H1 (cell line): Measurements from ENCODE around the gene IGFBP4. TPM values are rescaled to one million over a fixed set of nuclear protein-coding genes. Genes with fewer than 3 reads are reported as not detected.

Experiments
- CTCF ChIA-PET: fragments of 300-600 bp; sonication (Branson Sonifier 250); formaldehyde crosslinking; loops from one replicate; lab custom pipeline; 2021; ENCODE audit not compliant: partially characterized antibody; lab: Charles Lee
- POLR2A ChIA-PET: fragments of 300-600 bp; sonication (Branson Sonifier 250); formaldehyde crosslinking; loops from one replicate; lab custom pipeline; 2021; ENCODE audit warnings: inconsistent platforms; ENCODE audit not compliant: partially characterized antibody; lab: Charles Lee
- DNase-seq, 2 experiments: peaks; one replicate each; pipeline versions ENCODE4 v3.0.0 to v3.0.0-alpha.2; 2010 to 2022; ENCODE audit warnings: low spot score in 2 of 2, low read depth in 1 of 2, mixed read lengths in 1 of 2
- FAIRE-seq: peaks from 2 replicates; lab custom pipeline; 2011; peaks lifted over from hg19 to GRCh38; lab: Jason Lieb, UNC
- H2AFZ ChIP-seq: 2 replicates; pipeline ENCODE4 v1.8.1; 2012; ENCODE audit warnings: low read length, inconsistent platforms
- H2AK5ac ChIP-seq: 2 replicates; pipeline ENCODE4 v1.6.1; 2013; ENCODE audit warnings: low read depth, low read length
- H2BK120ac ChIP-seq: replicated peaks from 2 replicates; pipeline ENCODE3; 2013; ENCODE audit warnings: low read depth, low read length, inconsistent platforms
- H2BK12ac ChIP-seq: 2 replicates; pipeline ENCODE4 v1.6.1; 2013; ENCODE audit warnings: low read depth, low read length
- H2BK15ac ChIP-seq: 2 replicates; pipeline ENCODE4 v1.6.1; 2013; ENCODE audit warnings: low read length
- H2BK20ac ChIP-seq: 2 replicates; pipeline ENCODE4 v1.6.1; 2013; ENCODE audit warnings: low read length
- H2BK5ac ChIP-seq: 2 replicates; pipeline ENCODE4 v1.6.1; 2013; ENCODE audit warnings: low read depth, low read length
- H3K14ac ChIP-seq: 2 replicates; pipeline ENCODE4 v1.6.1; 2013; ENCODE audit warnings: inconsistent platforms; ENCODE audit not compliant: insufficient read length
- H3K18ac ChIP-seq: 2 replicates; pipeline ENCODE4 v1.6.1; 2013; ENCODE audit warnings: low read length; ENCODE audit errors: extremely low read depth
- H3K23ac ChIP-seq: 2 replicates; pipeline ENCODE4 v1.6.1; 2013; ENCODE audit warnings: inconsistent platforms; ENCODE audit not compliant: insufficient read length
- H3K23me2 ChIP-seq: 2 replicates; pipeline ENCODE4 v1.6.1; 2013; ENCODE audit warnings: low read depth, low read length
- H3K27ac ChIP-seq: 2 replicates; pipeline ENCODE4 v1.6.1; 2011; ENCODE audit warnings: low read depth, low read length, inconsistent platforms
- H3K27me3 ChIP-seq, 4 experiments: replicated peaks in 1 of 4; 1 replicate in 1 of 4; 2 replicates in 3 of 4; pipeline versions ENCODE4 v1.6.1 to v1.8.1; 2011 to 2013; ENCODE audit warnings: low read length in 3 of 4, mild to moderate bottlenecking in 3 of 4, inconsistent platforms in 2 of 4, mixed read lengths in 2 of 4, moderate library complexity in 1 of 4; ENCODE audit not compliant: control insufficient read depth in 3 of 4, insufficient read depth in 3 of 4; ENCODE audit errors: extremely low read depth in 1 of 4
- H3K36me3 ChIP-seq, 4 experiments: 2 replicates each; pipeline versions ENCODE4 v1.6.1 to v1.8.1; 2011 to 2013; ENCODE audit warnings: mild to moderate bottlenecking in 4 of 4, low read length in 3 of 4, moderate library complexity in 2 of 4, control low read depth in 1 of 4, inconsistent platforms in 1 of 4; ENCODE audit not compliant: insufficient read depth in 4 of 4, control insufficient read depth in 2 of 4
- H3K4ac ChIP-seq: replicated peaks from 2 replicates; pipeline ENCODE3; 2013; ENCODE audit warnings: low read length, low read depth, mixed read lengths, inconsistent platforms; ENCODE audit not compliant: insufficient read length
- H3K4me1 ChIP-seq, 4 experiments: replicated peaks in 1 of 4; 1 replicate in 1 of 4; 2 replicates in 3 of 4; pipeline versions ENCODE4 v1.6.1 to v1.8.1; 2011 to 2013; ENCODE audit warnings: low read length in 3 of 4, inconsistent platforms in 2 of 4, mixed read lengths in 1 of 4; ENCODE audit not compliant: insufficient read depth in 4 of 4, control insufficient read depth in 3 of 4
- H3K4me2 ChIP-seq, 2 experiments: 2 replicates each; pipeline versions ENCODE4 v1.6.1 to v1.8.1; 2011 to 2013; ENCODE audit warnings: low read depth in 2 of 2, low read length in 2 of 2, control low read depth in 1 of 2, inconsistent platforms in 1 of 2, mild to moderate bottlenecking in 1 of 2; ENCODE audit not compliant: insufficient read depth in 1 of 2
- H3K4me3 ChIP-seq, 4 experiments: fragments of 200-600, 300-600 bp in 1 of 4; sonication (generic), shearing (Covaris generic), sonication (Bioruptor Twin) in 1 of 4; 2 replicates each; pipeline versions ENCODE4 v1.5.1 to v1.8.1; 2011 to 2016; ENCODE audit warnings: low read length in 4 of 4, low read depth in 3 of 4, control low read depth in 2 of 4, inconsistent platforms in 2 of 4, mild to moderate bottlenecking in 2 of 4, mixed read lengths in 1 of 4, moderate library complexity in 1 of 4; ENCODE audit not compliant: insufficient read depth in 2 of 4; ENCODE audit errors: extremely low read depth in 1 of 4
- H3K56ac ChIP-seq: replicated peaks from 2 replicates; pipeline ENCODE3; 2013; ENCODE audit warnings: low read depth, mild to moderate bottlenecking, mixed read lengths, low read length, inconsistent platforms; ENCODE audit not compliant: insufficient read length
- H3K79me1 ChIP-seq: 2 replicates; pipeline ENCODE4 v1.6.1; 2013; ENCODE audit warnings: low read depth, low read length, control low read depth
- H3K79me2 ChIP-seq, 2 experiments: 2 replicates each; pipeline versions ENCODE4 v1.6.1 to v1.8.1; 2012 to 2013; ENCODE audit warnings: low read length in 2 of 2, mild to moderate bottlenecking in 2 of 2, inconsistent platforms in 1 of 2; ENCODE audit not compliant: insufficient read depth in 2 of 2, control insufficient read depth in 1 of 2
- H3K9ac ChIP-seq, 4 experiments: replicated peaks in 1 of 4; 1 replicate in 1 of 4; 2 replicates in 3 of 4; pipeline versions ENCODE4 v1.6.1 to v1.8.1; 2011 to 2013; ENCODE audit warnings: low read depth in 3 of 4, low read length in 3 of 4, control low read depth in 2 of 4, mild to moderate bottlenecking in 2 of 4, moderate library complexity in 2 of 4, inconsistent platforms in 1 of 4; ENCODE audit errors: extremely low read depth in 1 of 4
- H3K9me3 ChIP-seq, 2 experiments: 2 replicates each; pipeline versions ENCODE4 v1.6.1 to v1.8.1; 2012 to 2013; ENCODE audit warnings: mild to moderate bottlenecking in 2 of 2, moderate library complexity in 2 of 2, control low read depth in 1 of 2, inconsistent platforms in 1 of 2, low read depth in 1 of 2, low read length in 1 of 2, mixed read lengths in 1 of 2; ENCODE audit not compliant: insufficient read depth in 2 of 2
- H4K20me1 ChIP-seq, 2 experiments: replicated peaks in 1 of 2; 2 replicates each; pipeline versions ENCODE3 to v1.8.1; 2011 to 2013; ENCODE audit warnings: inconsistent platforms in 2 of 2, low read length in 2 of 2, mild to moderate bottlenecking in 1 of 2; ENCODE audit not compliant: insufficient read depth in 2 of 2, control insufficient read depth in 1 of 2
- H4K5ac ChIP-seq: 2 replicates; pipeline ENCODE4 v1.6.1; 2013; ENCODE audit warnings: low read length, low read depth, mixed read lengths, inconsistent platforms; ENCODE audit not compliant: insufficient read length
- H4K8ac ChIP-seq: 2 replicates; pipeline ENCODE4 v1.8.0; 2013; ENCODE audit warnings: mild to moderate bottlenecking, moderate library complexity, low read length, inconsistent platforms; ENCODE audit not compliant: insufficient read depth; ENCODE audit errors: extremely low read depth
- H4K91ac ChIP-seq: replicated peaks from 2 replicates; pipeline ENCODE3; 2013; ENCODE audit warnings: low read length, mixed read lengths, inconsistent platforms; ENCODE audit not compliant: insufficient read length
- CBX5 ChIP-seq: fragments of 300-800, 300-1000 bp; sonication (generic); IDR thresholded peaks from 2 replicates; pipeline ENCODE4 v1.7.1; 2016; ENCODE audit warnings: antibody characterized with exemption, low read length, low read depth
- CHD2 ChIP-seq: IDR thresholded peaks from 2 replicates; pipeline ENCODE4 v1.6.1; 2012; ENCODE audit warnings: low read length, improper control_type of control experiment
- JUN ChIP-seq: IDR thresholded peaks from 2 replicates; pipeline ENCODE4 v1.6.1; 2011; ENCODE audit warnings: low read depth, mild to moderate bottlenecking, improper control_type of control experiment, low read length
- MAFK ChIP-seq: IDR thresholded peaks from 2 replicates; pipeline ENCODE4 v1.6.1; 2012; ENCODE audit warnings: low read depth, mild to moderate bottlenecking, improper control_type of control experiment, low read length
- NANOG ChIP-seq: IDR thresholded peaks from 2 replicates; pipeline ENCODE4 v1.6.1; 2011; ENCODE audit warnings: low read length, low read depth, mild to moderate bottlenecking, inconsistent platforms; ENCODE audit not compliant: insufficient read depth, poor library complexity, severe bottlenecking
- PHF8 ChIP-seq: fragments of 200-600 bp; sonication (generic); conservative IDR thresholded peaks from 2 replicates; pipeline ENCODE4 v1.7.1; 2012; ENCODE audit warnings: low read depth, mild to moderate bottlenecking, inconsistent platforms, low read length, moderate library complexity
- RBBP5 ChIP-seq: IDR thresholded peaks from 2 replicates; pipeline ENCODE4 v1.7.1; 2012; ENCODE audit warnings: low read depth, mild to moderate bottlenecking, inconsistent platforms, low read length, moderate library complexity, borderline replicate concordance
- RNF2 ChIP-seq: fragments of 200-900, 300-1000 bp; sonication (generic); IDR thresholded peaks from 2 replicates; pipeline ENCODE4 v1.7.1; 2016; ENCODE audit warnings: borderline replicate concordance, low read depth, mild to moderate bottlenecking, antibody characterized with exemption, low read length; ENCODE audit not compliant: poor library complexity, severe bottlenecking; ENCODE audit errors: missing control alignments
- RXRA ChIP-seq: IDR thresholded peaks from 2 replicates; pipeline ENCODE4 v1.6.1; 2011; ENCODE audit warnings: low read depth, mild to moderate bottlenecking, low read length, moderate library complexity; ENCODE audit not compliant: insufficient read depth
- SIRT6 ChIP-seq: IDR thresholded peaks from one replicate; pipeline ENCODE4 v1.7.1; 2012; ENCODE audit warnings: low read length, inconsistent platforms
- SIX5 ChIP-seq: IDR thresholded peaks from 2 replicates; pipeline ENCODE4 v1.6.1; 2011; ENCODE audit warnings: mild to moderate bottlenecking, low read depth, low read length
- TBP ChIP-seq: IDR thresholded peaks from 2 replicates; pipeline ENCODE4 v1.6.1; 2011; ENCODE audit warnings: low read depth, low read length, improper control_type of control experiment
- WGBS, 2 experiments: shearing (Covaris generic) in 1 of 2; methylation state at CpG; one replicate each; pipeline versions ENCODE4 v1.1.6 to v1.1.7; 2013 to 2015; ENCODE audit warnings: low lambda C conversion rate in 2 of 2, mixed read lengths in 2 of 2, inconsistent platforms in 1 of 2, low coverage in 1 of 2, missing lambda C conversion rate in 1 of 2; ENCODE audit not compliant: insufficient replicate concordance in 2 of 2, insufficient coverage in 1 of 2, insufficient read length in 1 of 2; ENCODE audit errors: extremely low coverage in 1 of 2, missing lambda C conversion rate in 1 of 2; 5-methylcytosine and 5-hydroxymethylcytosine counted together
- polyA plus RNA-seq, 7 experiments: library from polyadenylated mRNA; depleted of rRNA in 3 of 7; stranded (reverse) in 5 of 7; unstranded in 2 of 7; fragments of >200 nt in 5 of 7; fragments of 200-250 nt in 2 of 7; gene quantifications; 1 replicate in 5 of 7; 2 replicates in 1 of 7; 4 replicates in 1 of 7; pipeline versions ENCODE4 v1.2.1 to v1.2.3, GENCODE V29; 2011 to 2013; ENCODE audit warnings: missing spikeins in 2 of 7, mixed read lengths in 2 of 7
- total RNA-seq: library from RNA; stranded (reverse); fragmentation: NEBNext Ultra II Directional; extraction: Animal tissue kit (Norgen Biotek cat#: 25700); gene quantifications from 2 replicates; pipeline ENCODE4 v1.2.1, GENCODE V29; 2021

The IGFBP4 gene
- total and polyA plus RNA-seq, 2 of the 8 experiments (the other 6 are each of a cell fraction or from before 2014, with no cell fraction given) = 85.5 to 105 TPM

DNA sequence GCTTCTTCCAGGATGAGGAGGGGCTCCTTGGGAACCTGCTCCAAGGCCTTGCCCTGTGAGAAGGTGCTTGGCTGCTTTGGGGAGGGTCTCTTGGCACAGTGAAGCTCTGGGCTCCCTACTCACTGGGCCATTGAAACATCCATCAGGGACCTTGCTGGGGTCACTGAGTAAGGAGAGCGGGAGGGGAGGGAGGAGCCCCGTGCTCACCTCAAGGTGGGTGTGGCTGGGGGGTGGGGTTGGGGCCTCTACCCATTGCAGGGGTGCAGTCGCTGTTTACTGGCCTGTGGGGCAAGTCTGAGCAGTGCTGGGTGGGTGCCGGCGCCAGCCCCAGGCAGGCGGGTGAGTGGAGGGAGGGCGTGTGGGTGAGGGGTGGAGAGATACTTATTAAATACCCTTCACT lies 48.2 kb downstream of the IGFBP4 start:
- no peak overlapping the region for H3K14ac ChIP-seq
- ChIA-PET POLR2A (interaction anchor here (0.8 to 2.7 kb wide), 6 partner anchors 8 to 44 kb away, joined by 3 to 14 read pairs (median 4); no protein-coding TSS in a partner anchor), CTCF (interaction anchor here (0.9 to 2.6 kb wide), 12 partner anchors 8 to 84 kb away, joined by 3 to 19 read pairs (median 4); no protein-coding TSS in a partner anchor)
- DNase-seq (no peak), FAIRE-seq (no peak)
- 53% methylated on average over 7 of the region's 7 CpGs; no CpG with 5 or more reads in 1 of the 2 experiments for WGBS, 2 experiments
- H3K56ac ChIP-seq = no peak overlapping the region
- H3K79me1 ChIP-seq = no peaks in the 10 kb centered on the region
- H4K91ac ChIP-seq = no peak overlapping the region
- H2BK12ac ChIP-seq = peak overlapping the region; percentile 39; the same call in 1 of the 2 replicates
- H3K18ac ChIP-seq = peak overlapping the region; percentile 96
- H2BK5ac ChIP-seq = peak overlapping the region; percentile 93; the same call in 1 of the 2 replicates
- no peaks in the 10 kb centered on the region for H4K20me1 ChIP-seq
- no peak overlapping the region for H4K5ac ChIP-seq
- no peak overlapping the region for H3K9ac ChIP-seq
- no peaks in the 10 kb centered on the region; a peak in 1 of 7 replicates for H3K27me3 ChIP-seq
- H3K23ac ChIP-seq = no peak overlapping the region
- peak overlapping the region; percentile 0; the same call in 1 of the 2 replicates for H2BK15ac ChIP-seq
- H3K23me2 ChIP-seq = no peaks in the 10 kb centered on the region
- H2BK120ac ChIP-seq = no peak overlapping the region
- no peaks in the 10 kb centered on the region for H3K79me2 ChIP-seq
- H4K8ac ChIP-seq = no peak overlapping the region
- peaks cover 9 to 26% (median 22%) of the 10 kb centered on the region in 4 experiments for H3K4me1 ChIP-seq
- H3K27ac ChIP-seq = no peak overlapping the region
- H3K36me3 ChIP-seq = no peaks in the 10 kb centered on the region
- H2AK5ac ChIP-seq = no peak overlapping the region; the same call in 1 of the 2 replicates
- H3K4me3 ChIP-seq = no peak overlapping the region
- peak overlapping the region; percentile 72; the same call in 1 of the 2 replicates for H2BK20ac ChIP-seq
- TF ChIP-seq CBX5 (no peak), MAFK (no peak), JUN (no peak), NANOG (no peak), PHF8 (no peak), SIRT6 (no peak), CHD2 (no peak), RNF2 (no peak), SIX5 (no peak), TBP (no peak), RXRA (no peak), RBBP5 (no peak)
- H3K4me2 ChIP-seq = peak overlapping the region in 1 of 2 experiments; percentile 52; a peak in 2 of 4 replicates
- H3K4ac ChIP-seq = no peak overlapping the region
- H3K9me3 ChIP-seq = no peaks in the 10 kb centered on the region
- no peak overlapping the region for H2AFZ ChIP-seq
